ENCODE measurements around the gene COLQ.

- no peak for TF ChIP-seq TOX (CRISPR knock-in tag; IDR thresholded peaks at IDR 0.05; ENCODE audit: borderline replicate concordance)
- TF ChIP-seq RARB (CRISPR knock-in tag; IDR thresholded peaks at IDR 0.05) = no peak
- TF ChIP-seq ARNTL (CRISPR knock-in tag; IDR thresholded peaks at IDR 0.05; ENCODE audit: borderline replicate concordance, low read depth) = no peak
- TF ChIP-seq PATZ1 (CRISPR knock-in tag; IDR thresholded peaks at IDR 0.05; ENCODE audit: borderline replicate concordance) = no peak
- no peak for TF ChIP-seq ZFP30 (CRISPR knock-in tag; IDR thresholded peaks at IDR 0.05)
- TF ChIP-seq CREB5 (CRISPR knock-in tag; IDR thresholded peaks at IDR 0.05; ENCODE audit: low read depth) = no peak
- TF ChIP-seq CSRNP3 (CRISPR knock-in tag; IDR thresholded peaks at IDR 0.05) = no peak
- TF ChIP-seq ZFP3 (CRISPR knock-in tag; IDR thresholded peaks at IDR 0.05) = no peak
- no peak for TF ChIP-seq TCF4 (CRISPR knock-in tag; IDR thresholded peaks at IDR 0.05; ENCODE audit: borderline replicate concordance)
- TF ChIP-seq ISL1 (CRISPR knock-in tag; IDR thresholded peaks at IDR 0.05) = no peak
These were observed 2.3 kb upstream of the COLQ start for GRCh38 chr3:15523660-15524417.
